Activated CD8-positive, alpha-beta memory T cell treated with anti-CD3 and anti-CD28 coated beads, Interleukin-2, amount 10 ng/mL, durations not matched to agents 7 days and 5 days (primary cell): Measurements from ENCODE around the gene CDSN. TPM values are rescaled to one million over a fixed set of nuclear protein-coding genes. Genes with fewer than 3 reads are reported as not detected.

ENCODE experiments used
- ATAC-seq: fragments of 150-1000 bp; cut with Tn5 transposase; one replicate; pipeline ENCODE4 v1.10.0; 2021; ENCODE audit warnings: moderate library complexity
- CTCF ChIA-PET: fragments of 350-600 bp; sonication (Branson Sonifier 250); formaldehyde crosslinking; loops from one replicate; lab custom pipeline; 2021; ENCODE audit warnings: antibody characterized with exemption; lab: Charles Lee
- DNase-seq: peaks from one replicate; pipeline ENCODE4 v3.0.0-alpha.2; 2020
- H3K27ac Mint-ChIP-seq: one replicate; pipeline ENCODE4 v1.8.0; 2021; ENCODE audit warnings: mild to moderate bottlenecking, mixed read lengths
- H3K27me3 Mint-ChIP-seq: one replicate; pipeline ENCODE4 v1.8.0; 2021; ENCODE audit warnings: mixed read lengths
- H3K36me3 Mint-ChIP-seq: one replicate; pipeline ENCODE4 v1.8.0; 2021; ENCODE audit warnings: mild to moderate bottlenecking, mixed read lengths
- H3K4me1 Mint-ChIP-seq: one replicate; pipeline ENCODE4 v1.8.0; 2021; ENCODE audit warnings: mixed read lengths
- H3K4me3 Mint-ChIP-seq: one replicate; pipeline ENCODE4 v1.8.0; 2021; ENCODE audit warnings: mild to moderate bottlenecking, moderate library complexity, mixed read lengths
- H3K9me3 Mint-ChIP-seq: one replicate; pipeline ENCODE4 v1.8.0; 2022; ENCODE audit warnings: low read depth, mixed read lengths
- total RNA-seq, 2 experiments: library from RNA; stranded (reverse); gene quantifications; one replicate each; pipeline ENCODE4 v1.2.3, GENCODE V29; 2021

CDSN gene
- total RNA-seq, 2 experiments from 2014 or later: not detected

DNA sequence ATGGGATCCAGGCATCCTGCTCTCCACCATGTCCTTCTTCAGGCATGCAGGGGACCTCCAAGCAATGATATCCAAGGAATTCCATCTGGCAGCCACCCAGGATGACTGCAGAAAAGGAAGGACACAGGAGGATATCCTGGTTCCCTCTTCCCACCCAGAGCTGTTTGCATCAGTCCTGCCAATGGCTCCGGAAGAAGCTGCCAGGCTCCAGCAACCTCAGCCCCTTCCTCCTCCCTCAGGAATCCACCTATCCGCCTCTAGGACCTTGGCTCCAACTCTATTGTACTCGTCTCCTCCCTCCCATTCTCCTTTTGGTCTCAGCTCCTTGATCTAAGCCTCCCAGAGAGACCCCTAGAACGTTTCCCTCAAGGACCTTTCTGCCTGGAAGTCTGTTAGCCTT, 19.4 kb upstream of the CDSN start:
- Mint-ChIP-seq H3K9me3 (no peaks in the 10 kb centered on the region), H3K27me3 (no peaks in the 10 kb centered on the region), H3K27ac (no peak overlapping the region), H3K4me1 (peaks cover 4% of the 10 kb centered on the region), H3K4me3 (no peak overlapping the region), H3K36me3 (no peaks in the 10 kb centered on the region)
- DNase-seq (no peak), ATAC-seq (no peak)
- CTCF ChIA-PET: interaction anchor here (1.0 to 5.0 kb wide), 5 partner anchors 12 to 227 kb away, joined by 3 to 80 read pairs (median 23); no protein-coding TSS in a partner anchor

GRCh38 chr6:31138982-31139381, 18.7 kb upstream of the CDSN start, which contains the start of gene PSORS1C2:
Gene PSORS1C2 (minus strand): TSS chr6:31139066. CDS start chr6:31139026, 40 bp downstream.
- Mint-ChIP-seq H3K4me1 (peaks cover 4% of the 10 kb centered on the region), H3K9me3 (no peaks in the 10 kb centered on the region), H3K4me3 (no peak within 1 kb of the TSS), H3K27ac (no peak within 1 kb of the TSS), H3K36me3 (no peaks in the 10 kb centered on the region), H3K27me3 (no peaks in the 10 kb centered on the region)
- ATAC-seq (no peak), DNase-seq (no peak)
- CTCF ChIA-PET: interaction anchor here (1.0 to 5.0 kb wide), 5 partner anchors 11 to 227 kb away, joined by 3 to 80 read pairs (median 23); no protein-coding TSS in a partner anchor

GRCh38 chr6:31135710-31136109, 15.5 kb upstream of the CDSN start:
- DNase-seq (no peak), ATAC-seq (no peak)
- no peaks in the 10 kb centered on the region for H3K36me3 Mint-ChIP-seq
- no peaks in the 10 kb centered on the region for H3K9me3 Mint-ChIP-seq
- H3K27ac Mint-ChIP-seq: no peak overlapping the region
- no peaks in the 10 kb centered on the region for H3K27me3 Mint-ChIP-seq
- peaks cover 4% of the 10 kb centered on the region for H3K4me1 Mint-ChIP-seq
- no peak overlapping the region for H3K4me3 Mint-ChIP-seq
- CTCF ChIA-PET: interaction anchor here (0.7 to 5.0 kb wide), 4 partner anchors 57 to 241 kb away, joined by 3 to 80 read pairs (median 3); no protein-coding TSS in a partner anchor

DNA sequence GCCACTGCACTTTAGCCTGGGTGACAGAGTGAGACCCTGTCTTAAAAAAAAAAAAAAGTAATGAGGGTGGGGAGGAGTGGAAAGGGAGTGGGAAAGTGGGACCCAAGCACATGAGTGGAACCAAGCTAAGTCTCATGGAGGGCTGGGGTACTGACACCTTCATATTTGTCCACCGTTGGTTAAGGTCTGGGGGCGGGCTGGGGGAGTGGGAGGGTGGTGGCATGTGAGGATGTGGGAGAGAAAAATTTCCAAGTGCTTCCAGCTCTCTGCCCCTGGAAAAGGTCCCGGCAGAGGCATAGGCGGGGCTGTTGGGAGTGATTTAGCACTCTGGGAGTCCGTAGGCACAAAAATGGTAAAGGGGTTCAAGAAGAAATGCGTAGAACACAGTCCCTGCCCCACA, 12.6 kb upstream of the CDSN start:
- CTCF ChIA-PET: interaction anchor here (1.2 to 2.6 kb wide), 3 partner anchors 39 to 234 kb away, joined by 3 to 13 read pairs (median 3); no protein-coding TSS in a partner anchor
- Mint-ChIP-seq H3K27ac (no peak overlapping the region), H3K4me3 (no peak overlapping the region), H3K9me3 (no peaks in the 10 kb centered on the region), H3K4me1 (peaks cover 4% of the 10 kb centered on the region), H3K27me3 (peaks cover 17% of the 10 kb centered on the region), H3K36me3 (no peaks in the 10 kb centered on the region)
- DNase-seq: no peak
- no peak for ATAC-seq

- Mint-ChIP-seq H3K36me3 (no peaks in the 10 kb centered on the region), H3K9me3 (no peaks in the 10 kb centered on the region), H3K27me3 (peaks cover 18% of the 10 kb centered on the region), H3K27ac (no peak overlapping the region), H3K4me3 (no peak overlapping the region), H3K4me1 (no peaks in the 10 kb centered on the region)
- DNase-seq: no peak
- CTCF ChIA-PET: interaction anchor here (0.6 to 1.9 kb wide), 5 partner anchors 13 to 321 kb away, joined by 3 to 6 read pairs (median 4); no protein-coding TSS in a partner anchor
- no peak for ATAC-seq
Observed at GRCh38 chr6:31131595-31131994, 11.3 kb upstream of the CDSN start.

GRCh38 chr6:31130751-31131150, 10.5 kb upstream of the CDSN start:
- Mint-ChIP-seq H3K4me3 (no peak overlapping the region), H3K4me1 (no peaks in the 10 kb centered on the region), H3K27me3 (peaks cover 18% of the 10 kb centered on the region), H3K27ac (no peak overlapping the region), H3K36me3 (no peaks in the 10 kb centered on the region), H3K9me3 (no peaks in the 10 kb centered on the region)
- CTCF ChIA-PET: interaction anchor here (1.5 to 2.5 kb wide), 5 partner anchors 10 to 64 kb away, joined by 3 to 8 read pairs (median 6); no protein-coding TSS in a partner anchor
- ATAC-seq (no peak), DNase-seq (no peak)

- H3K36me3 Mint-ChIP-seq: no peaks in the 10 kb centered on the region
- H3K4me1 Mint-ChIP-seq: no peaks in the 10 kb centered on the region
- CTCF ChIA-PET: interaction anchor here (0.7 to 4.2 kb wide), 17 partner anchors 9 to 247 kb away, joined by 3 to 23 read pairs (median 5); partner anchors contain the start of gene PSORS1C2
- ATAC-seq (no peak), DNase-seq (no peak)
- H3K27ac Mint-ChIP-seq: no peak overlapping the region
- peaks cover 18% of the 10 kb centered on the region for H3K27me3 Mint-ChIP-seq
- no peak overlapping the region for H3K4me3 Mint-ChIP-seq
- no peaks in the 10 kb centered on the region for H3K9me3 Mint-ChIP-seq
Observed at GRCh38 chr6:31129130-31129529, 8.9 kb upstream of the CDSN start.

GRCh38 chr6:31128093-31128676, 7.9 kb upstream of the CDSN start:
- Mint-ChIP-seq H3K27ac (no peak overlapping the region), H3K9me3 (no peaks in the 10 kb centered on the region), H3K36me3 (no peaks in the 10 kb centered on the region), H3K4me3 (no peak overlapping the region), H3K4me1 (no peaks in the 10 kb centered on the region), H3K27me3 (peaks cover 18% of the 10 kb centered on the region)
- CTCF ChIA-PET: interaction anchor here (0.7 to 4.2 kb wide), 18 partner anchors 10 to 248 kb away, joined by 3 to 23 read pairs (median 5); partner anchors contain the start of gene PSORS1C2
- ATAC-seq (peak; percentile 80), DNase-seq (peak; percentile 82)

DNA sequence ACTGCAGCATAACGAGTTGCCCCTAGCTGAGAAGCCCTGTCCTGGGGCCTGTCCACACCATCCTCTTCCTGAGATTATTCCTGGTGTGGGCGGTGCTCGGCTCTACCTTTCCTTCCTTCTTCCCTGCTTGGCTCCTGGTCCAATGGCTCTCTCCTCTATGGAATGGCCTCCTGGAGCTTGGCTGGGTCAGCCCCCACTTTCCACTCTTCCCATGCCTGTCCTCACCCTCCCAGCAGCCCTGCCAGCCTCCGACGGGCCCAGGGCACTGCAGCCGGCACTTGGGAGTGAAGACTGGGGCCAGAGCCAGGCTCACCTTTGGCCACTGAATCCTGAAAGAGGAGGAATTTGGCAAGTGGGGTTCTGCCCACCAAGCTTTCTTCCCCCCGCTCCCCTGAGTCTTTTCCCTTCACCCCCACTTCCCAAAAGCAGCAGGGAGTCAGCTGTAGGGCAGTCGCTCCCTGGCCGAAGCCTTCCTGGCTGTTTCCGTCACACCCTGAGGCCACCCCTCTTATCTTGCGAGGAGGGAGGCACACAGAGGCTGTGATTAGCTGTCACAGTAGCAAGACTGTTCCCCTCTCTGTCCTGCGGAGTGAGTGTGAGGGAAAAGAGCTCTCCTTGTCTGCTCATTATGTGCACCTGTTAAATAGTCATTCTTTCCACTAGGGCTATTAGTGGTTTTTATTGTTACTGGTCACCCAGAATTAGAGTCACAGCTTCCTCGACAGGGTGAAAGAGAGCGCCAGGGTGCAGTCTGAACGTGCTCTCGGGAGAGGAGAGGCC, 6.3 kb upstream of the CDSN start:
- no peak for ATAC-seq
- H3K27me3 Mint-ChIP-seq: peaks cover 22% of the 10 kb centered on the region

DNA sequence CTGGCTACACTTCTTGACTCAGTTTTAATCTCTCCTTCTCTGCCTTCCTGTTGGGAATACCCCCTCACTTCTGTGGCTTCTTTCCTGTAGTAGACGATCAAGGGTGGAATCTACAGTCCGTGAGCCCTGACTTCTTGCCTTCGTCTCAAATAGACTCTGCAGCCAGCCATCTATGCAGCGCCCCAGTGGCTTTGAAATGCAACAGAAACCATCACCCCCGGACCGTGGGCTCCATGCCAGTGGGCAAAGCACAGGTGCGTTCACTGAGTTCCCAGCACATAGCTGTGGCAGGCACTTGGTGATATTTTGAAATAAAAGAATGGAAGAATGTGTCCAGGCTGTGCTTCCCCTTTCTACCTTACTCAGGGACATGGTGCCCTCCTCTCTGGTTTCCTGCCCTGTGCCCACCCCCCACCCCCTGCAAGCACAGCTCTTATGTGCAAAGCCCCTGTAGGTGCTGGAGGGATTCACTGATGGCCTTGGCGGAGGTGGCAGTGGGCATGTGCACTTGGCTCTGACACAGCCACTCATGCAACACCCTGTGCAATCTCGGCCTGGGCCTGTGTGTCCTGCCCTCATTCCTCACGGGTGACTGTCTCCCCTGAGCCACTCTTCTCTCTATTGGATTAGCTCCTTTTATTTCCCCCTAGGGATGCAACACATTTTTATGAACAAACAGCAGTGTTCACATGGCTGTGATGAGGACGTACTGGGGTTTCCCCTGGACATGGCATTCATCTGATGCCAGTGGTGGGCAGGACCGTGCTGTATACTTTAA, 5.5 kb upstream of the CDSN start:
- no peaks in the 10 kb centered on the region for H3K36me3 Mint-ChIP-seq
- CTCF ChIA-PET: interaction anchor here (4.2 kb wide), 1 partner anchor 13 kb away, joined by 23 read pairs; the partner anchor contains the start of gene PSORS1C2
- ATAC-seq (no peak), DNase-seq (no peak)
- peaks cover 23% of the 10 kb centered on the region for H3K27me3 Mint-ChIP-seq
- H3K27ac Mint-ChIP-seq: no peak overlapping the region
- no peak overlapping the region for H3K4me3 Mint-ChIP-seq
- no peaks in the 10 kb centered on the region for H3K9me3 Mint-ChIP-seq
- H3K4me1 Mint-ChIP-seq: no peaks in the 10 kb centered on the region

More for the DNA sequence above, 6.3 kb upstream of the CDSN start:
- Mint-ChIP-seq H3K4me1 (no peaks in the 10 kb centered on the region), H3K36me3 (no peaks in the 10 kb centered on the region), H3K4me3 (no peak overlapping the region), H3K9me3 (no peaks in the 10 kb centered on the region), H3K27ac (no peak overlapping the region)
- CTCF ChIA-PET: interaction anchor here (0.7 to 4.2 kb wide), 6 partner anchors 12 to 529 kb away, joined by 3 to 23 read pairs (median 5); partner anchors contain the start of genes GTF2H4 and PSORS1C2
- no peak for DNase-seq

- no peak overlapping the region for H3K4me3 Mint-ChIP-seq
- no peaks in the 10 kb centered on the region for H3K4me1 Mint-ChIP-seq
- no peaks in the 10 kb centered on the region for H3K36me3 Mint-ChIP-seq
- CTCF ChIA-PET: interaction anchor here (1.1 kb wide), 1 partner anchor 10 kb away, joined by 3 read pairs; no protein-coding TSS in a partner anchor
- no peak overlapping the region for H3K27ac Mint-ChIP-seq
- H3K27me3 Mint-ChIP-seq: peaks cover 23% of the 10 kb centered on the region
- ATAC-seq (no peak), DNase-seq (no peak)
- H3K9me3 Mint-ChIP-seq: no peaks in the 10 kb centered on the region
Observed at GRCh38 chr6:31125162-31125561, 4.9 kb upstream of the CDSN start.

GRCh38 chr6:31122791-31123706, 2.8 kb upstream of the CDSN start:
- H3K36me3 Mint-ChIP-seq: no peaks in the 10 kb centered on the region
- no peaks in the 10 kb centered on the region for H3K4me1 Mint-ChIP-seq
- H3K27ac Mint-ChIP-seq: no peak overlapping the region
- no peak for DNase-seq
- H3K27me3 Mint-ChIP-seq: peaks cover 14% of the 10 kb centered on the region
- ATAC-seq: no peak
- no peaks in the 10 kb centered on the region for H3K9me3 Mint-ChIP-seq
- CTCF ChIA-PET: interaction anchor here (0.8 to 1.6 kb wide), 2 partner anchors 24 to 43 kb away, joined by 3 to 4 read pairs; no protein-coding TSS in a partner anchor
- no peak overlapping the region for H3K4me3 Mint-ChIP-seq
